ENCODE measurements around the gene SLC22A25.

Gene SLC22A25

GRCh38 chr11:63227521-63228107 is 15.8 kb downstream of the SLC22A25 start:
- no peak for FAIRE-seq

GRCh38 chr11:63226488-63227114 is 16.8 kb downstream of the SLC22A25 start:
- FAIRE-seq, result no peak

GRCh38 chr11:63214093-63214492 is 29.3 kb downstream of the SLC22A25 start:
- no peak for FAIRE-seq

- no peak for FAIRE-seq
These were observed 30.7 kb downstream of the SLC22A25 start for GRCh38 chr11:63212742-63213141.

GRCh38 chr11:63210111-63210510 is 33.3 kb downstream of the SLC22A25 start:
- no peak for FAIRE-seq
